ENCODE data around the gene RMND5B.

DNA sequence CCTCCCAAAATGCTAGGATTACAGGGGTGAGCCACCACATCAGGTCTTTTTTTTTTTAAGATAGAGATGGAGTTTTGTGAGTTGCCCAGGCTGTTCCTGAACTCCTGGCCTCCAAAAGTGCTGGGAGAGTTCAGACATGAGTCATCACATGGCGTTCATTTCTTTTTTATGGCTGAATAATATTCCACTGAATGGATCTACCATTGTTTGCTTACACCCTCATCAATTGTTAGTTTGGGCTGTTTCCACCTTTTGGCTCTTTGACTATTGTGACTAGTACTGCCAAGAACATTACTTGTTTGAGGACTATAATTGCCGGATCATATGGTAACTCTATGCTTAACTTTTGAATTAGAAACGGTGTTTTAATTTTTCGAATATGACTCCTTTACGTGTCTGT, 18.3 kb upstream of the RMND5B start:
- TF ChIP-seq POLR2A (IDR thresholded peaks at IDR 0.05; ENCODE audit: low read length) (no peak), GATA1 (IDR thresholded peaks at IDR 0.05; ENCODE audit: low read depth, low read length) (no peak)

All from erythroblast (primary cell).